Neuronal stem cell (in vitro differentiated cells): ENCODE results near the gene ZNF226.

Experiments used
- DNase-seq: peaks from one replicate; pipeline ENCODE4 v3.0.0-alpha.2; 2013; ENCODE audit warnings: low spot score
- H2AFZ ChIP-seq: one replicate; pipeline ENCODE4 v1.6.1; 2013; ENCODE audit warnings: mild to moderate bottlenecking, low read length, inconsistent platforms
- H2AK5ac ChIP-seq: 2 replicates; pipeline ENCODE4 v1.6.1; 2013; ENCODE audit warnings: low read depth, mild to moderate bottlenecking, inconsistent platforms, low read length, moderate library complexity, mixed read lengths
- H2BK120ac ChIP-seq: 2 replicates; pipeline ENCODE4 v1.6.1; 2013; ENCODE audit warnings: low read depth, mild to moderate bottlenecking, inconsistent platforms, low read length, moderate library complexity, mixed read lengths
- H2BK12ac ChIP-seq: one replicate; pipeline ENCODE4 v1.6.1; 2013; ENCODE audit warnings: low read length, inconsistent platforms
- H2BK15ac ChIP-seq: 2 replicates; pipeline ENCODE4 v1.6.1; 2013; ENCODE audit warnings: mild to moderate bottlenecking, low read length, inconsistent platforms, mixed read lengths
- H2BK5ac ChIP-seq: one replicate; pipeline ENCODE4 v1.6.1; 2013; ENCODE audit warnings: inconsistent platforms, mild to moderate bottlenecking, low read length, moderate library complexity
- H3K14ac ChIP-seq: one replicate; pipeline ENCODE4 v1.6.1; 2013; ENCODE audit warnings: low read length, inconsistent platforms
- H3K18ac ChIP-seq: 2 replicates; pipeline ENCODE4 v1.6.1; 2013; ENCODE audit warnings: low read length, inconsistent platforms
- H3K23ac ChIP-seq: 2 replicates; pipeline ENCODE4 v1.6.1; 2013; ENCODE audit warnings: low read depth, mild to moderate bottlenecking, mixed read lengths, low read length, inconsistent platforms; ENCODE audit not compliant: poor library complexity
- H3K27ac ChIP-seq: replicated peaks from 3 replicates; pipeline ENCODE4 v1.5.1; 2013; ENCODE audit warnings: low read length, inconsistent platforms
- H3K27me3 ChIP-seq, 3 experiments: 2 replicates each; pipeline ENCODE4 v1.6.1; 2013; ENCODE audit warnings: low read length in 3 of 3, mild to moderate bottlenecking in 2 of 3, inconsistent platforms in 1 of 3, low read depth in 1 of 3, mixed read lengths in 1 of 3, moderate library complexity in 1 of 3; ENCODE audit not compliant: control insufficient read depth in 3 of 3, insufficient read depth in 3 of 3
- H3K36me3 ChIP-seq, 2 donors: replicated peaks in 1 of 2; 2 replicates each; pipeline ENCODE4 v1.6.1; 2013; ENCODE audit warnings: low read length in 2 of 2; ENCODE audit not compliant: control insufficient read depth in 2 of 2, insufficient read depth in 2 of 2
- H3K4ac ChIP-seq: 2 replicates; pipeline ENCODE4 v1.6.1; 2013; ENCODE audit warnings: inconsistent platforms, mild to moderate bottlenecking, low read length, moderate library complexity
- H3K4me1 ChIP-seq, 2 donors: 1 replicate in 1 of 2; 2 replicates in 1 of 2; pipeline ENCODE4 v1.6.1; 2013; ENCODE audit warnings: low read length in 2 of 2, low read depth in 1 of 2; ENCODE audit not compliant: control insufficient read depth in 2 of 2, insufficient read depth in 1 of 2
- H3K4me2 ChIP-seq: one replicate; pipeline ENCODE4 v1.6.1; 2013; ENCODE audit warnings: mild to moderate bottlenecking, low read length, inconsistent platforms; ENCODE audit not compliant: insufficient read depth, poor library complexity, severe bottlenecking
- H3K4me3 ChIP-seq, 2 donors: 2 replicates each; pipeline ENCODE4 v1.5.1; 2013; ENCODE audit warnings: low read length in 2 of 2, mild to moderate bottlenecking in 2 of 2, inconsistent platforms in 1 of 2, moderate library complexity in 1 of 2
- H3K79me1 ChIP-seq: one replicate; pipeline ENCODE4 v1.6.1; 2013; ENCODE audit warnings: low read depth, mild to moderate bottlenecking, inconsistent platforms, low read length, moderate library complexity
- H3K9ac ChIP-seq: one replicate; pipeline ENCODE4 v1.6.1; 2013; ENCODE audit warnings: mild to moderate bottlenecking, low read depth, low read length, inconsistent platforms; ENCODE audit not compliant: poor library complexity
- H3K9me3 ChIP-seq, 2 donors: replicated peaks in 1 of 2; 2 replicates each; pipeline versions ENCODE3 to v1.6.1; 2013; ENCODE audit warnings: low read length in 2 of 2, mild to moderate bottlenecking in 2 of 2, inconsistent platforms in 1 of 2, low read depth in 1 of 2, mixed read lengths in 1 of 2, moderate library complexity in 1 of 2; ENCODE audit not compliant: control insufficient read depth in 2 of 2, insufficient read depth in 1 of 2
- H4K8ac ChIP-seq: one replicate; pipeline ENCODE4 v1.6.1; 2013; ENCODE audit warnings: low read depth, mild to moderate bottlenecking, inconsistent platforms, low read length, moderate library complexity
- H4K91ac ChIP-seq: one replicate; pipeline ENCODE4 v1.6.1; 2013; ENCODE audit warnings: low read length, low read depth, mild to moderate bottlenecking, inconsistent platforms; ENCODE audit not compliant: poor library complexity
- WGBS, 2 donors: extraction: QIAGEN DNeasy Blood & Tissue Kit; methylation state at CpG; one replicate each; pipeline ENCODE4 v1.1.7; 2013; ENCODE audit warnings: missing lambda C conversion rate in 2 of 2, mixed read lengths in 1 of 2; ENCODE audit not compliant: insufficient read length in 2 of 2, insufficient replicate concordance in 1 of 2; ENCODE audit errors: extremely low coverage in 2 of 2; 5-methylcytosine and 5-hydroxymethylcytosine counted together

The ZNF226 gene

DNA sequence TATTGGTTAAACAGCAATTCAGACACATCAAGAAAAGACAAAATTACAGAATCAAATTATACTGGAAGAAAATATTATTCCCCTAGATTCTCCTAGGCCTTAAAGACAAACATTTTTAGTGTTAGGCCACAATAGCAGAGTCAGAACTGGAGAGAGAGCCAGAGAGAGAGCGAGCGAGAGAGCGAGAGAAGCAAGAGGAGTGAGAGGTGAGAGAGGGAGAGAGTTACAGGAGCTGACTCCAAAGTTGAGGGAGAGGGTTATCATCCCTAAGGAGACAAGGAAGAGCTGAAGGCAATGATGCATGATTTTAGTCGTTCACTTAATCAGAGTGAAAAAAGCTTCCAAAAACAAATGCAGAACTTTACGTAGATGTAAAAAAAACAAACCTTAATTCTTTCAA is 27.2 kb downstream of the ZNF226 start:
- no peaks in the 10 kb centered on the region for H3K79me1 ChIP-seq
- no peak overlapping the region for H4K8ac ChIP-seq
- no peak overlapping the region for H2AK5ac ChIP-seq
- no peak overlapping the region for H3K9ac ChIP-seq
- no peak overlapping the region for H2BK5ac ChIP-seq
- H2AFZ ChIP-seq: no peak overlapping the region
- H3K27me3 ChIP-seq: no peaks in the 10 kb centered on the region
- H3K9me3 ChIP-seq: peaks cover 2 to 3% of the 10 kb centered on the region in 2 donors
- H3K18ac ChIP-seq: no peak overlapping the region
- no peak overlapping the region for H3K4ac ChIP-seq
- H2BK120ac ChIP-seq: no peak overlapping the region
- H3K36me3 ChIP-seq: no peaks in the 10 kb centered on the region
- no peak overlapping the region for H3K27ac ChIP-seq
- no peak overlapping the region for H2BK15ac ChIP-seq
- DNase-seq: no peak
- no peak overlapping the region for H3K4me3 ChIP-seq
- WGBS, 2 donors: no CpG with 5 or more reads among the region's 5 CpGs
- no peak overlapping the region for H4K91ac ChIP-seq
- no peaks in the 10 kb centered on the region for H3K4me1 ChIP-seq
- no peak overlapping the region for H3K23ac ChIP-seq
- H3K4me2 ChIP-seq: no peak overlapping the region
- H3K14ac ChIP-seq: no peak overlapping the region
- no peak overlapping the region for H2BK12ac ChIP-seq

DNA sequence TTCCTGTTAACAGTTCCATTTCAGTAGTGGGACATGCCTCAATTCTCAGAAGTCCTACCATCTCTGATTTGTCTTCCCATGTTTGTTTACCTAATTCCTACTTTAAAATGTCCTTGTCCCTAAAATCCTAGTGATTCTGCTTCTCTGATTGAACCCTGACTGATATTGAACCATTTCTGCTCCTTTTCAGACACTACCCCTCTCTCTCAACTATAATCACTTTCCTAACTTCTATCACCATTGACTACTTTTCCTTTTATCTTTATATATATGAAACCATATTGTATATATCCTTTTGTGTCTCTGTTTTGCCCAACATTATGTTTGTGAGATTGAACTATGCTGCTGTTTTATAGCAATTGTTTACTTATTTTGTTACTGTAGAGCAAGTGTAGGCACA is 31.9 kb downstream of the ZNF226 start:
- H4K91ac ChIP-seq: no peak overlapping the region
- H2BK15ac ChIP-seq: no peak overlapping the region
- no peaks in the 10 kb centered on the region for H3K79me1 ChIP-seq
- H3K4me1 ChIP-seq: no peaks in the 10 kb centered on the region
- no peak overlapping the region for H3K4me2 ChIP-seq
- no peak overlapping the region for H4K8ac ChIP-seq
- no peak overlapping the region for H3K18ac ChIP-seq
- H3K4me3 ChIP-seq: no peak overlapping the region
- H2AK5ac ChIP-seq: no peak overlapping the region
- H3K27ac ChIP-seq: no peak overlapping the region
- no peak overlapping the region for H3K4ac ChIP-seq
- H2BK12ac ChIP-seq: no peak overlapping the region
- no peak overlapping the region for H3K9ac ChIP-seq
- DNase-seq: no peak
- H3K23ac ChIP-seq: no peak overlapping the region
- no peak overlapping the region for H2BK5ac ChIP-seq
- no peaks in the 10 kb centered on the region for H3K36me3 ChIP-seq
- H3K27me3 ChIP-seq: no peaks in the 10 kb centered on the region
- no peak overlapping the region for H2AFZ ChIP-seq
- no peak overlapping the region for H2BK120ac ChIP-seq
- no peak overlapping the region for H3K14ac ChIP-seq
- no peaks in the 10 kb centered on the region for H3K9me3 ChIP-seq

DNA sequence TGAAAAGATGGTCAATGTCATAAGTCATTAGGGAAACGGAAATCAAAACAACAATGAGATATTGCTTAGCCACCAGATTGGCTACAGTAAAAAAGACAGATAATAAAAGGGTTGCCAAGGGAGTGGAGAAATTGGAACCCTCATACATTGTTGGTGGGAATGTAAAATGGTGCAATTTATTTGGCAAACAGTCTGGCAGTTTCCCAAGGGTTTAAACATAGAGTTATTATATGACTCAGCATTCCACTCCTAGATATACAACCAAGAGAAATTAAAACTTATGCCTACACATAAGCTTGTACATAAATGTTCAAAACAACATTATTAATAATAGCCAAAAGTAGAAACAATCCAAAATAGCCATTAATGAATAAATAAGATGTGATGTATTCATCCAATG is 37.6 kb downstream of the ZNF226 start:
- WGBS, 2 donors: no CpG with 5 or more reads among the region's 1 CpG
- DNase-seq: no peak
- H3K4me3 ChIP-seq: no peak overlapping the region
- no peaks in the 10 kb centered on the region for H3K27me3 ChIP-seq
- H3K9me3 ChIP-seq: peaks cover 0 to 2% of the 10 kb centered on the region in 2 donors
- no peaks in the 10 kb centered on the region for H3K79me1 ChIP-seq
- H4K8ac ChIP-seq: no peak overlapping the region
- no peaks in the 10 kb centered on the region for H3K4me1 ChIP-seq
- no peaks in the 10 kb centered on the region for H3K36me3 ChIP-seq
- H2AK5ac ChIP-seq: no peak overlapping the region
- no peak overlapping the region for H4K91ac ChIP-seq
- no peak overlapping the region for H3K27ac ChIP-seq
- no peak overlapping the region for H3K9ac ChIP-seq
- H2BK120ac ChIP-seq: no peak overlapping the region
- no peak overlapping the region for H3K23ac ChIP-seq
- H3K18ac ChIP-seq: no peak overlapping the region
- H2BK12ac ChIP-seq: no peak overlapping the region
- no peak overlapping the region for H2AFZ ChIP-seq
- H3K4ac ChIP-seq: no peak overlapping the region
- H2BK5ac ChIP-seq: no peak overlapping the region
- no peak overlapping the region for H3K4me2 ChIP-seq
- no peak overlapping the region for H2BK15ac ChIP-seq
- no peak overlapping the region for H3K14ac ChIP-seq

DNA sequence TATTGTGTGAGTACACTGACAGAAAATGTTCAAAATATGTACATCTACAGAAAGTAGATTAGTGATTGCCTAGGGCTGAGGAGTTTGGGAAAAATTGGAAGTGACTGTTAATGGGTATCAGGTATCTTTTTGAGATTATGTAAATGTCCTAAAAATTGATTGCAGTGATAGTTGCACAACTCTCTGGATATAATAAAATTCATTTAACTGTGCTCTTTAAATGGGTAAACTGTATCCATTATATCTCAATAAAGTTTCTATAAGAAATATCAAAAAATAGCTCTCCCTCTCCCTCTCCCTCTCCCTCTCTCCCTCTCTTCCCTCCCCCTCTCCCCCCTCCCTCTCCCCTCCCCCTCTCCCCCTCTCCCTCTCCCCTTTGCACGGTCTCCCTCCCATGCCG is 38.1 kb downstream of the ZNF226 start:
- H2BK12ac ChIP-seq: no peak overlapping the region
- H3K27me3 ChIP-seq: no peaks in the 10 kb centered on the region
- no peak overlapping the region for H3K9ac ChIP-seq
- no peak overlapping the region for H2AK5ac ChIP-seq
- H4K8ac ChIP-seq: no peak overlapping the region
- DNase-seq: no peak
- no peaks in the 10 kb centered on the region for H3K79me1 ChIP-seq
- H2BK15ac ChIP-seq: no peak overlapping the region
- no peak overlapping the region for H2BK5ac ChIP-seq
- H3K23ac ChIP-seq: no peak overlapping the region
- H3K4me1 ChIP-seq: peaks cover 0 to 2% of the 10 kb centered on the region in 2 donors
- no peak overlapping the region for H4K91ac ChIP-seq
- no peak overlapping the region for H3K4ac ChIP-seq
- no peak overlapping the region for H3K4me2 ChIP-seq
- no peak overlapping the region for H3K18ac ChIP-seq
- no peak overlapping the region for H2BK120ac ChIP-seq
- H3K4me3 ChIP-seq: no peak overlapping the region
- no peak overlapping the region for H2AFZ ChIP-seq
- no peak overlapping the region for H3K14ac ChIP-seq
- WGBS, 2 donors: no CpG with 5 or more reads among the region's 2 CpGs
- H3K9me3 ChIP-seq: peaks cover 0 to 2% of the 10 kb centered on the region in 2 donors
- H3K36me3 ChIP-seq: no peaks in the 10 kb centered on the region
- no peak overlapping the region for H3K27ac ChIP-seq
